Left ventricle myocardium superior (tissue), 1 donor: ENCODE results near the gene MPRIP. TPM values are rescaled to one million over a fixed set of nuclear protein-coding genes. Genes with fewer than 3 reads are reported as not detected.

Source experiments
- ATAC-seq: fragments of 200-7000 bp; cut with Tn5 transposase; one replicate; pipeline ENCODE4 v1.9.1; 2020; ENCODE audit warnings: mild to moderate bottlenecking, moderate library complexity
- DNase-seq: peaks from one replicate; pipeline ENCODE4 v3.0.0-alpha.2; 2020
- intact Hi-C: fragments of 100-400 bp; cut with micrococcal nuclease; formaldehyde crosslinking; loops from one replicate; pipeline ENCODE4 v1.11.0; 2022
- total RNA-seq: library from RNA; stranded (reverse); fragmentation: NEBNext Ultra II Directional; extraction: Animal tissue kit (Norgen Biotek cat#: 25700); gene quantifications from one replicate; pipeline ENCODE4 v1.2.1, GENCODE V29; 2021
- donor health status: DM: no; HTN: yes; CAD: no; lungs with severe emphysema.

Gene MPRIP
- total RNA-seq, 1 donor from 2014 or later: 335 TPM

GRCh38 chr17:17060001-17060922, 18.0 kb downstream of the MPRIP start:
- no peak for DNase-seq
- no peak for ATAC-seq
- intact Hi-C loops: no loop called here

- no peak for ATAC-seq
- intact Hi-C loops: no loop called here
- no peak for DNase-seq
Measured at GRCh38 chr17:17060930-17061329, 18.7 kb downstream of the MPRIP start.

- ATAC-seq (no peak), DNase-seq (no peak)
- intact Hi-C loops: no loop called here
Measured at GRCh38 chr17:17061516-17061915, 19.3 kb downstream of the MPRIP start.

- ATAC-seq: no peak
- DNase-seq: no peak
- intact Hi-C loops: no loop called here
Measured at GRCh38 chr17:17062356-17062755, 20.1 kb downstream of the MPRIP start.

- DNase-seq: no peak
- intact Hi-C loops: no loop called here
- peak; percentile 35 for ATAC-seq
Measured at GRCh38 chr17:17062866-17063265, 20.6 kb downstream of the MPRIP start.

GRCh38 chr17:17063546-17064122, 21.4 kb downstream of the MPRIP start:
- ATAC-seq: peak; percentile 69
- DNase-seq: peak; percentile 71

GRCh38 chr17:17064322-17064721, 22.1 kb downstream of the MPRIP start:
- ATAC-seq (no peak), DNase-seq (no peak)
- intact Hi-C loops: no loop called here

More at GRCh38 chr17:17063546-17064122, 21.4 kb downstream of the MPRIP start:
- intact Hi-C loops: no loop called here

GRCh38 chr17:17066021-17066420, 23.8 kb downstream of the MPRIP start:
- ATAC-seq (no peak), DNase-seq (no peak)
- intact Hi-C loops: no loop called here

- intact Hi-C loops: no loop called here
- ATAC-seq (no peak), DNase-seq (no peak)
Measured at GRCh38 chr17:17067257-17067656, 25.0 kb downstream of the MPRIP start.

GRCh38 chr17:17069849-17070248, 27.6 kb downstream of the MPRIP start:
- intact Hi-C loops: no loop called here

GRCh38 chr17:17070931-17071330, 28.7 kb downstream of the MPRIP start:
- DNase-seq (no peak), ATAC-seq (no peak)
- intact Hi-C loops: no loop called here

More at GRCh38 chr17:17069849-17070248, 27.6 kb downstream of the MPRIP start:
- DNase-seq (no peak), ATAC-seq (no peak)

GRCh38 chr17:17071531-17072360, 29.5 kb downstream of the MPRIP start:
- DNase-seq: no peak
- ATAC-seq: no peak
- intact Hi-C loops: no loop called here

- intact Hi-C loops: no loop called here
- DNase-seq: no peak
- no peak for ATAC-seq
Measured at GRCh38 chr17:17072546-17072945, 30.3 kb downstream of the MPRIP start.

GRCh38 chr17:17073030-17073564, 30.8 kb downstream of the MPRIP start:
- ATAC-seq (peak; percentile 64), DNase-seq (no peak)
- intact Hi-C loops: no loop called here

- intact Hi-C loops: no loop called here
- DNase-seq (no peak), ATAC-seq (peak; percentile 30)
Measured at GRCh38 chr17:17073581-17074403, 31.5 kb downstream of the MPRIP start.

- ATAC-seq (peak; percentile 49), DNase-seq (peak; percentile 69)
- intact Hi-C loops: no loop called here
Measured at GRCh38 chr17:17075125-17075781, 33.0 kb downstream of the MPRIP start.

- intact Hi-C loops: no loop called here
- no peak for ATAC-seq
- DNase-seq: no peak
Measured at GRCh38 chr17:17076066-17076465, 33.8 kb downstream of the MPRIP start.

GRCh38 chr17:17077101-17077500, 34.8 kb downstream of the MPRIP start:
- no peak for ATAC-seq
- no peak for DNase-seq
- intact Hi-C loops: no loop called here
